SK-N-SH (cell line): ENCODE measurements around the gene CCDC191. TPM values are rescaled to one million over a fixed set of nuclear protein-coding genes. Genes with fewer than 3 reads are reported as not detected.

ENCODE experiments used
- CTCF ChIA-PET: fragments of 300-600, 350-600 bp; formaldehyde crosslinking; extraction: SDS; loops from one replicate; lab custom pipeline; 2021; lab: Yijun Ruan, JAX
- POLR2A ChIA-PET: fragments of 350-600 bp; sonication (Branson Sonifier 250); formaldehyde crosslinking; extraction: SDS; loops from one replicate; lab custom pipeline; 2020; ENCODE audit warnings: antibody characterized with exemption, inconsistent platforms; lab: Yijun Ruan, JAX
- DNase-seq: peaks from one replicate; pipeline ENCODE4 v3.0.0; 2012
- H2AFZ ChIP-seq: fragments of 200-600 bp; sonication (generic); 2 replicates; pipeline ENCODE4 v1.8.1; 2016; ENCODE audit warnings: antibody characterized with exemption, mild to moderate bottlenecking, low read depth
- H3F3A ChIP-seq: fragments of 200-600 bp; sonication (generic); replicated peaks from 2 replicates; pipeline ENCODE3; 2016; ENCODE audit warnings: antibody characterized with exemption, mild to moderate bottlenecking; ENCODE audit not compliant: insufficient read depth
- H3K27ac ChIP-seq, 2 experiments: fragments of 200-500 bp in 1 of 2; fragments of 200-600 bp in 1 of 2; sonication (Bioruptor generic) in 1 of 2; sonication (generic), shearing (Covaris generic) in 1 of 2; 2 replicates each; pipeline versions ENCODE4 v1.5.1 to v1.6.1; 2014 to 2016; ENCODE audit warnings: low read depth in 2 of 2, inconsistent platforms in 1 of 2, low read length in 1 of 2, mild to moderate bottlenecking in 1 of 2, mixed read lengths in 1 of 2
- H3K27me3 ChIP-seq: fragments of 200-600 bp; sonication (generic), shearing (Covaris generic); 2 replicates; pipeline ENCODE4 v1.6.1; 2016; ENCODE audit warnings: mixed run types; ENCODE audit not compliant: insufficient read depth
- H3K36me3 ChIP-seq, 2 experiments: fragments of 200-500 bp in 1 of 2; fragments of 200-600 bp in 1 of 2; sonication (Bioruptor generic) in 1 of 2; sonication (generic) in 1 of 2; replicated peaks in 1 of 2; 2 replicates each; pipeline versions ENCODE3 to v1.5.1; 2014 to 2016; ENCODE audit warnings: low read length in 1 of 2, mild to moderate bottlenecking in 1 of 2; ENCODE audit not compliant: insufficient read depth in 2 of 2, control insufficient read depth in 1 of 2
- H3K4me1 ChIP-seq, 2 experiments: fragments of 200-500 bp in 1 of 2; fragments of 200-600 bp in 1 of 2; sonication (Bioruptor generic) in 1 of 2; sonication (generic), shearing (Covaris generic) in 1 of 2; 2 replicates each; pipeline versions ENCODE4 v1.5.1 to v1.6.1; 2014 to 2016; ENCODE audit warnings: low read depth in 1 of 2, low read length in 1 of 2, mixed run types in 1 of 2; ENCODE audit not compliant: insufficient read depth in 2 of 2, control insufficient read depth in 1 of 2
- H3K4me2 ChIP-seq: fragments of 200-600 bp; sonication (generic), shearing (Covaris generic); 2 replicates; pipeline ENCODE4 v1.6.1; 2017; ENCODE audit warnings: mixed run types
- H3K4me3 ChIP-seq, 2 experiments: fragments of 200-500 bp in 1 of 2; fragments of 200-600 bp in 1 of 2; sonication (Bioruptor generic) in 1 of 2; sonication (generic), shearing (Covaris generic) in 1 of 2; 2 replicates each; pipeline versions ENCODE4 v1.5.1 to v1.8.1; 2014 to 2016; ENCODE audit warnings: low read depth in 2 of 2, inconsistent platforms in 1 of 2, low read length in 1 of 2, mild to moderate bottlenecking in 1 of 2, mixed read lengths in 1 of 2, moderate library complexity in 1 of 2
- H3K79me2 ChIP-seq: fragments of 200-600 bp; sonication (generic); 2 replicates; pipeline ENCODE4 v1.8.1; 2017; ENCODE audit warnings: mild to moderate bottlenecking; ENCODE audit not compliant: insufficient read depth
- H3K9ac ChIP-seq: fragments of 200-600 bp; sonication (generic); 2 replicates; pipeline ENCODE4 v1.6.1; 2017; ENCODE audit warnings: mixed run types
- H3K9me2 ChIP-seq: fragments of 200-600 bp; sonication (generic); 2 replicates; pipeline ENCODE4 v1.6.1; 2017; ENCODE audit warnings: mixed run types
- H3K9me3 ChIP-seq: fragments of 200-600 bp; sonication (generic); 2 replicates; pipeline ENCODE4 v1.6.1; 2017; ENCODE audit warnings: mixed run types, mild to moderate bottlenecking, moderate library complexity
- H4K20me1 ChIP-seq: fragments of 200-600 bp; sonication (generic); 2 replicates; pipeline ENCODE4 v1.6.1; 2017; ENCODE audit warnings: mild to moderate bottlenecking, mixed run types; ENCODE audit not compliant: insufficient read depth
- CHD2 ChIP-seq: fragments of 150-350 bp; IDR thresholded peaks from 2 replicates; pipeline ENCODE4 v1.6.1; 2018; ENCODE audit warnings: low read length; ENCODE audit not compliant: partially characterized antibody
- EP300 ChIP-seq, 2 experiments: IDR thresholded peaks; 2 replicates each; pipeline versions ENCODE4 v1.4.0 to v1.6.1; 2012; ENCODE audit warnings: borderline replicate concordance in 1 of 2, low read depth in 1 of 2, low read length in 1 of 2
- FOXJ3 ChIP-seq: sonication (generic); formaldehyde crosslinking; IDR thresholded peaks from 2 replicates; pipeline ENCODE4 v1.5.1; 2020; ENCODE audit warnings: mild to moderate bottlenecking, missing genetic modification reagents
- FOXM1 ChIP-seq: IDR thresholded peaks from 2 replicates; pipeline ENCODE4 v1.4.0; 2012; ENCODE audit warnings: low read depth, mild to moderate bottlenecking
- JUND ChIP-seq: IDR thresholded peaks from 2 replicates; pipeline ENCODE4 v1.4.0; 2012
- MEF2A ChIP-seq: IDR thresholded peaks from 2 replicates; pipeline ENCODE4 v1.4.0; 2012; ENCODE audit warnings: low read depth, borderline replicate concordance
- MXI1 ChIP-seq: IDR thresholded peaks from 2 replicates; pipeline ENCODE4 v1.6.1; 2012; ENCODE audit warnings: mild to moderate bottlenecking, low read depth, low read length, improper control_type of control experiment
- NFIC ChIP-seq: IDR thresholded peaks from 2 replicates; pipeline ENCODE4 v1.4.0; 2012; ENCODE audit warnings: borderline replicate concordance
- NRF1 ChIP-seq: IDR thresholded peaks from 2 replicates; pipeline ENCODE4 v1.6.1; 2012; ENCODE audit warnings: low read depth, mild to moderate bottlenecking, low read length
- PBX3 ChIP-seq: IDR thresholded peaks from 2 replicates; pipeline ENCODE4; 2012
- POLR2AphosphoS5 ChIP-seq: IDR thresholded peaks from 2 replicates; pipeline ENCODE4 v1.6.1; 2012; ENCODE audit warnings: low read depth, low read length
- RAD21 ChIP-seq: IDR thresholded peaks from 2 replicates; pipeline ENCODE4 v1.6.1; 2012; ENCODE audit warnings: mild to moderate bottlenecking, low read length
- RCOR1 ChIP-seq: fragments of 150-350 bp; IDR thresholded peaks from 2 replicates; pipeline ENCODE4 v1.6.1; 2017; ENCODE audit warnings: antibody characterized with exemption, low read length
- REST ChIP-seq: IDR thresholded peaks from 2 replicates; pipeline ENCODE4 v1.6.1; 2012; ENCODE audit warnings: mild to moderate bottlenecking, low read depth, low read length, moderate library complexity
- RFX5 ChIP-seq: IDR thresholded peaks from 2 replicates; pipeline ENCODE4 v1.6.1; 2012; ENCODE audit warnings: mild to moderate bottlenecking, improper control_type of control experiment, low read length
- RXRA ChIP-seq: IDR thresholded peaks from 2 replicates; pipeline ENCODE4 v1.4.0; 2012; ENCODE audit warnings: low read depth, mild to moderate bottlenecking, borderline replicate concordance
- SIN3A ChIP-seq: IDR thresholded peaks from 2 replicates; pipeline ENCODE4 v1.6.1; 2012; ENCODE audit warnings: low read depth, mild to moderate bottlenecking, low read length, moderate library complexity, borderline replicate concordance
- SMC3 ChIP-seq: IDR thresholded peaks from 2 replicates; pipeline ENCODE4 v1.6.1; 2012; ENCODE audit warnings: low read depth, low read length, improper control_type of control experiment
- TAF1 ChIP-seq: IDR thresholded peaks from 2 replicates; pipeline ENCODE4 v1.6.1; 2012; ENCODE audit warnings: low read depth, mild to moderate bottlenecking, low read length, moderate library complexity, borderline replicate concordance
- USF2 ChIP-seq: fragments of 150-350 bp; IDR thresholded peaks from 2 replicates; pipeline ENCODE4 v1.6.1; 2017; ENCODE audit warnings: antibody characterized with exemption, low read length, low read depth, borderline replicate concordance
- YY1 ChIP-seq: IDR thresholded peaks from 2 replicates; pipeline ENCODE4 v1.4.0; 2012; ENCODE audit warnings: low read depth, mild to moderate bottlenecking
- WGBS: methylation state at CpG from one replicate; pipeline ENCODE4 v1.1.6; 2017; ENCODE audit warnings: low lambda C conversion rate; 5-methylcytosine and 5-hydroxymethylcytosine counted together
- polyA plus RNA-seq, 3 experiments: library from polyadenylated mRNA; depleted of rRNA; stranded (reverse); fragments of >200 nt; gene quantifications; 2 replicates each; pipeline ENCODE4 v1.2.3, GENCODE V29; 2012

The CCDC191 gene
- polyA plus RNA-seq, 1 of the 3 experiments (the other 2 are of a cell fraction) = 3.1 TPM

- Histone ChIP-seq H4K20me1 (no peaks in the 10 kb centered on the region), H3K27ac (peak overlapping the region; percentile 56 to 57; a peak in 3 of 4 replicates)
Measured at GRCh38 chr3:114057011-114057347, 653 bp upstream of the CCDC191 start.

GRCh38 chr3:114052216-114052615 is 4.1 kb downstream of the CCDC191 start:
- Histone ChIP-seq H3K79me2 (peaks cover 17% of the 10 kb centered on the region), H3K4me2 (no peak overlapping the region), H3K36me3 (no peaks in the 10 kb centered on the region), H3K9me3 (no peaks in the 10 kb centered on the region), H3K4me1 (peaks cover 0 to 5% of the 10 kb centered on the region in 2 experiments; a peak in 3 of 4 replicates), H3K4me3 (no peak overlapping the region), H3K9me2 (no peaks in the 10 kb centered on the region), H3K9ac (no peak overlapping the region), H3K27me3 (no peaks in the 10 kb centered on the region), H3F3A (no peaks in the 10 kb centered on the region), H3K27ac (no peak overlapping the region), H4K20me1 (no peaks in the 10 kb centered on the region), H2AFZ (no peak overlapping the region)
- no peak for DNase-seq
- POLR2A ChIA-PET = no interaction called here
- WGBS = 86% methylated on average over 2 of the region's 2 CpGs
- TF ChIP-seq TAF1 (no peak), YY1 (no peak), CHD2 (no peak), SIN3A (no peak), POLR2AphosphoS5 (no peak), EP300 (IDR thresholded peaks at IDR 0.05; ENCODE audit: borderline replicate concordance in 1 of 2, low read depth in 1 of 2, low read length in 1 of 2) (no peak), MXI1 (no peak), USF2 (no peak), RFX5 (no peak), REST (no peak), SMC3 (no peak), NFIC (no peak), JUND (no peak), FOXJ3 (CRISPR knock-in tag) (no peak), FOXM1 (no peak), RCOR1 (no peak), PBX3 (no peak), RAD21 (no peak), MEF2A (no peak)
- CTCF ChIA-PET = interaction anchor here (0.9 to 1.0 kb wide), 2 partner anchors 10 to 24 kb away, joined by 3 to 4 read pairs; no protein-coding TSS in a partner anchor

More at GRCh38 chr3:114057011-114057347, 653 bp upstream of the CCDC191 start:
- Histone ChIP-seq H3K4me3 (peak overlapping the region; percentile 86 to 97), H3K9me3 (no peaks in the 10 kb centered on the region), H3K4me2 (peak overlapping the region; percentile 79), H3K4me1 (peaks cover 7 to 10% of the 10 kb centered on the region in 2 experiments; a peak in 3 of 4 replicates), H2AFZ (peak overlapping the region; percentile 88), H3K36me3 (peaks cover 7 to 8% of the 10 kb centered on the region in 2 experiments), H3K9ac (peak overlapping the region; percentile 78), H3K9me2 (no peaks in the 10 kb centered on the region), H3K79me2 (peaks cover 65% of the 10 kb centered on the region), H3K27me3 (no peaks in the 10 kb centered on the region), H3F3A (no peaks in the 10 kb centered on the region)
- peak; percentile 22 for DNase-seq
- POLR2A ChIA-PET = no interaction called here
- TF ChIP-seq CHD2 = no peak
- no peak for TF ChIP-seq RXRA
- no peak for TF ChIP-seq NRF1
- 0 out of 2 replicates have a peak, but pooled peaks have one; percentile 5 for TF ChIP-seq YY1
- TF ChIP-seq FOXJ3 (CRISPR knock-in tag) = no peak
- 0% methylated on average over 8 of the region's 8 CpGs for WGBS
- CTCF ChIA-PET = no interaction called here
